Activated CD4-positive, alpha-beta memory T cell treated with anti-CD3 and anti-CD28 coated beads, Interleukin-2, amount 10 ng/mL, durations not matched to agents 7 days and 5 days (primary cell): ENCODE data around the gene SEPTIN5. TPM values are rescaled to one million over a fixed set of nuclear protein-coding genes. Genes with fewer than 3 reads are reported as not detected.
"Not testable (repeated sequence)": the region's sequence is repeated elsewhere in the genome, so short reads cannot be mapped to it uniquely, and the experiment has no call there.

Source experiments
- CTCF ChIA-PET: fragments of 350-600 bp; sonication (Branson Sonifier 250); formaldehyde crosslinking; loops from one replicate; lab custom pipeline; 2021; ENCODE audit warnings: antibody characterized with exemption, inconsistent platforms; lab: Charles Lee
- POLR2A ChIA-PET: fragments of 350-600 bp; sonication (Branson Sonifier 250); formaldehyde crosslinking; loops from one replicate; lab custom pipeline; 2021; ENCODE audit warnings: antibody characterized with exemption; lab: Charles Lee
- DNase-seq: peaks from one replicate; pipeline ENCODE4 v3.0.0-alpha.2; 2020
- H3K27ac Mint-ChIP-seq: one replicate; pipeline ENCODE4 v1.8.0; 2021; ENCODE audit warnings: mild to moderate bottlenecking, mixed read lengths
- H3K27me3 Mint-ChIP-seq: one replicate; pipeline ENCODE4 v1.8.0; 2021; ENCODE audit warnings: mixed read lengths
- H3K36me3 Mint-ChIP-seq: one replicate; pipeline ENCODE4 v1.8.0; 2021; ENCODE audit warnings: low read depth, mixed read lengths
- H3K4me1 Mint-ChIP-seq: one replicate; pipeline ENCODE4 v1.8.0; 2021; ENCODE audit warnings: mixed read lengths
- H3K4me3 Mint-ChIP-seq: one replicate; pipeline ENCODE4 v1.8.0; 2021; ENCODE audit warnings: mild to moderate bottlenecking, mixed read lengths
- H3K9me3 Mint-ChIP-seq: one replicate; pipeline ENCODE4 v1.8.0; 2021; ENCODE audit warnings: mixed read lengths
- total RNA-seq, 2 experiments: library from RNA; stranded (reverse); gene quantifications; one replicate each; pipeline ENCODE4 v1.2.3, GENCODE V29; 2021

The SEPTIN5 gene
- total RNA-seq, 2 experiments from 2014 or later = not detected

- Mint-ChIP-seq H3K4me3 (no peak overlapping the region), H3K27me3 (peaks cover 9% of the 10 kb centered on the region), H3K4me1 (no peaks in the 10 kb centered on the region), H3K9me3 (no peaks in the 10 kb centered on the region), H3K36me3 (no peaks in the 10 kb centered on the region), H3K27ac (no peak overlapping the region)
- no peak for DNase-seq
- CTCF ChIA-PET = no interaction called here
- POLR2A ChIA-PET = no interaction called here
Observed at GRCh38 chr22:19674129-19674928, 40.0 kb upstream of the SEPTIN5 start.

- POLR2A ChIA-PET = no interaction called here
- CTCF ChIA-PET = no interaction called here
- Mint-ChIP-seq H3K9me3 (no peaks in the 10 kb centered on the region), H3K4me1 (no peaks in the 10 kb centered on the region), H3K27me3 (peaks cover 9% of the 10 kb centered on the region), H3K27ac (no peak overlapping the region), H3K36me3 (no peaks in the 10 kb centered on the region), H3K4me3 (no peak overlapping the region)
- no peak for DNase-seq
Observed at GRCh38 chr22:19674929-19675253, 39.4 kb upstream of the SEPTIN5 start.

- Mint-ChIP-seq H3K27ac (no peak overlapping the region), H3K4me1 (no peaks in the 10 kb centered on the region), H3K9me3 (no peaks in the 10 kb centered on the region), H3K4me3 (no peak overlapping the region), H3K27me3 (peaks cover 9% of the 10 kb centered on the region), H3K36me3 (no peaks in the 10 kb centered on the region)
- ChIA-PET POLR2A (no interaction called here), CTCF (no interaction called here)
- no peak for DNase-seq
Observed at GRCh38 chr22:19675428-19675827, 38.9 kb upstream of the SEPTIN5 start.

GRCh38 chr22:19676437-19676836, 37.9 kb upstream of the SEPTIN5 start:
- H3K4me1 Mint-ChIP-seq, POLR2A ChIA-PET, CTCF ChIA-PET: not testable (repeated sequence)

DNA sequence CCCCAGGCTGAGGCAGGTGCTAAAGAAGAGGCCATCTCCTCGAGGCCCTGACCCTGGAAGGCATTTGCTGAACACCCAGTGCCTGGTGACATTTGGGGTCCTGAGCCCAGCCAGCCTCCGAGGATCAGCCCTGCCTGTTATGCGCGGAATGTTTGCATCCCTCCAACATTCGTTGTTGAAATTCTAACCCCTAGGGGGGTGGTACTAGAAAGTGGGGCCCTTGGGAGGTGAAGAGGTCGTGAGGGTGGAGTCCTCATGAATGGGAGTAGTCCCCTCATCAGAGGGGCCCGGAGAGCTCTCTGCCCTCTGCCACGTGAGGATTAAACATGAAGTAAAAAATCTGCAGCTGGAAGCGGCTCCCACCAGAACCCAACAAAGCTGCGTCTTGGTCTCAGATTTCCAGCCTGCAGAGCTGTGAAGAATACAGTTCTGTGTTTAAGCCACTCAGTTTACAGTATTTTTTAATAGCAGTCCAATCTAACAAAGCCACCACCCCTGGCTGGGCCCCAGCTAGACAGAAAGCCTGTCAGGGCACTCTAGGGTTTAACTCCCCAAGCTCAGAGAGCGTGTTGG, 35.3 kb upstream of the SEPTIN5 start:
- no peaks in the 10 kb centered on the region for H3K9me3 Mint-ChIP-seq
- no peaks in the 10 kb centered on the region for H3K4me1 Mint-ChIP-seq
- ChIA-PET POLR2A (no interaction called here), CTCF (no interaction called here)
- H3K36me3 Mint-ChIP-seq = no peaks in the 10 kb centered on the region
- H3K27me3 Mint-ChIP-seq = peaks cover 23% of the 10 kb centered on the region
- H3K27ac Mint-ChIP-seq = no peak overlapping the region
- no peak for DNase-seq
- H3K4me3 Mint-ChIP-seq = no peak overlapping the region

More at GRCh38 chr22:19676437-19676836, 37.9 kb upstream of the SEPTIN5 start:
- not testable (repeated sequence) for H3K27me3 Mint-ChIP-seq, H3K36me3 Mint-ChIP-seq, H3K9me3 Mint-ChIP-seq, H3K4me3 Mint-ChIP-seq, DNase-seq, H3K27ac Mint-ChIP-seq

GRCh38 chr22:19679522-19680101, 34.7 kb upstream of the SEPTIN5 start:
- Mint-ChIP-seq H3K4me3 (no peak overlapping the region), H3K27me3 (peaks cover 25% of the 10 kb centered on the region), H3K9me3 (no peaks in the 10 kb centered on the region), H3K36me3 (no peaks in the 10 kb centered on the region), H3K4me1 (no peaks in the 10 kb centered on the region), H3K27ac (no peak overlapping the region)
- ChIA-PET POLR2A (no interaction called here), CTCF (interaction anchor here (0.7 kb wide), 1 partner anchor 226 kb away, joined by 3 read pairs; no protein-coding TSS in a partner anchor)
- peak; percentile 30 for DNase-seq

- no peak overlapping the region for H3K4me3 Mint-ChIP-seq
Observed at GRCh38 chr22:19680287-19680881, 33.9 kb upstream of the SEPTIN5 start.

GRCh38 chr22:19680911-19681862, 33.1 kb upstream of the SEPTIN5 start:
- Mint-ChIP-seq H3K4me1 (no peaks in the 10 kb centered on the region), H3K4me3 (no peak overlapping the region), H3K9me3 (no peaks in the 10 kb centered on the region), H3K27me3 (peaks cover 25% of the 10 kb centered on the region), H3K27ac (no peak overlapping the region), H3K36me3 (no peaks in the 10 kb centered on the region)
- CTCF ChIA-PET = no interaction called here
- no peak for DNase-seq
- POLR2A ChIA-PET = no interaction called here

More at GRCh38 chr22:19680287-19680881, 33.9 kb upstream of the SEPTIN5 start:
- no peaks in the 10 kb centered on the region for H3K36me3 Mint-ChIP-seq
- ChIA-PET CTCF (interaction anchor here (0.7 kb wide), 1 partner anchor 226 kb away, joined by 3 read pairs; no protein-coding TSS in a partner anchor), POLR2A (no interaction called here)
- no peak for DNase-seq
- H3K4me1 Mint-ChIP-seq = no peaks in the 10 kb centered on the region
- H3K27ac Mint-ChIP-seq = no peak overlapping the region
- H3K27me3 Mint-ChIP-seq = peaks cover 25% of the 10 kb centered on the region
- H3K9me3 Mint-ChIP-seq = no peaks in the 10 kb centered on the region

DNA sequence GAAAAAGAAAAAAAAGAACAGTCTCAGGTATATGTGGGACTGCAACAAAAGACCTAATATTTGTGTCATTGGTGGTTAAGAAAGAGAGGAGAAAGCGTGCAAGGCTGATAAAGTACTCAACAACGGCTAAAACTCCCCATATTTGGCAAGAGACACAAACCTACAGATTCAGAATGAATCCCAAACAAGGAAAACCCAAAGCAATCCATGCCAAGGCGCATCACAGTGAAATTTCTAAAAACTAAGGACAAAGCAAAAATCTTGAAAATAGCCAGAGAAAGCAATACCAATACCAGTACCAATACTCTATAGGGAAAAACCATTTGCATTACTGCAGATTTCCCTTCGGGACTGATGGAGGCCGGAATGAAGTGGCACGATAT, 32.4 kb upstream of the SEPTIN5 start:
- Mint-ChIP-seq H3K4me3 (no peak overlapping the region), H3K9me3 (no peaks in the 10 kb centered on the region), H3K36me3 (no peaks in the 10 kb centered on the region), H3K27me3 (peaks cover 29% of the 10 kb centered on the region), H3K27ac (no peak overlapping the region), H3K4me1 (no peaks in the 10 kb centered on the region)
- DNase-seq = no peak
- ChIA-PET POLR2A (no interaction called here), CTCF (no interaction called here)

DNA sequence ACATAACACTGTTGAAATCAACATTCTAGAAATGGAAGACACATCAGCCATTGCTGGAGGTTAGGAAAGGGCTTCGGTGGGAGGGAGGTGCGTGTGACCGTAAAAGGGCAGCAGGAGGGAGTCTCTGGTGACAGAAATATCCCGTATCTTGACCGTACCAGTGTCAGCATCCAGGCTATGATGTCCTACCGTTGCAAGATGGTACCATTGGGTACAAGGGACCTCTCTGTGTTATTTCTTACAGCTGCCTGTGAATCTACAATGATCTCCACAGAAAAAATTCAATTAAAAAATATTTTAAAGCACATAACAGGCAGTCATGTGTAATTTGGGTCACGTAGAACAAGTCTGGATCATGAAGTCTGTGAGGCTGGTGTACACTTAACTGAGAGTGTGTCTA, 27.4 kb upstream of the SEPTIN5 start:
- POLR2A ChIA-PET = no interaction called here
- H3K4me3 Mint-ChIP-seq = no peak overlapping the region
- no peak overlapping the region for H3K27ac Mint-ChIP-seq
- no peaks in the 10 kb centered on the region for H3K4me1 Mint-ChIP-seq
- H3K27me3 Mint-ChIP-seq = peaks cover 28% of the 10 kb centered on the region
- no peak for DNase-seq
- no peaks in the 10 kb centered on the region for H3K36me3 Mint-ChIP-seq
- no peaks in the 10 kb centered on the region for H3K9me3 Mint-ChIP-seq
- CTCF ChIA-PET = no interaction called here

- DNase-seq = no peak
- CTCF ChIA-PET = no interaction called here
- POLR2A ChIA-PET = no interaction called here
- H3K36me3 Mint-ChIP-seq = no peaks in the 10 kb centered on the region
- H3K4me3 Mint-ChIP-seq = no peak overlapping the region
- H3K9me3 Mint-ChIP-seq = no peaks in the 10 kb centered on the region
- H3K4me1 Mint-ChIP-seq = no peaks in the 10 kb centered on the region
- H3K27ac Mint-ChIP-seq = no peak overlapping the region
- peaks cover 23% of the 10 kb centered on the region for H3K27me3 Mint-ChIP-seq
Observed at GRCh38 chr22:19687561-19688300, 26.6 kb upstream of the SEPTIN5 start.
